Medulla oblongata (tissue), 1 donor: ENCODE results near the gene NSDHL.

Experiments
- DNase-seq: peaks from one replicate; pipeline ENCODE4 v3.0.0-alpha.2; 2015; ENCODE audit errors: extremely low spot score

Gene NSDHL

DNA sequence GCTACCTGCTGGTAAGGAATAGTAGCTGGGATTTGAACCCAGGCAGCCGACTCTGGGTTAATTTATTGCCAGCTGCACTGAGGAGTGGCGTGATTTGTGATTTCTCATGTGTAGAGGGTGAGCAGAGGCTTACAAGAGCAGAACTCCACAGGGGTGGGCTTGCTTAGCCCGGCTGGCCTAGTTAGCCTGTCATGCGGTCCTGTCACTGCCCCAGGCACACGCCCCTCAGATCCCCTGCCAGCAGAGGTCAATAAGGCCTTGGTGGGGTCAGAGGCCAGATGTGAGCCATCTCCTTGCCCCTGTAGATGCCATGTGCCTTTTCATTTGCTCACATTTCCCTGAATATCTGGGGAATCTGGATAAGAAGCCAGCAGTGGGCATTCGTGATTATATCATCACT lies 13.4 kb downstream of the NSDHL start:
- no peak for DNase-seq

DNA sequence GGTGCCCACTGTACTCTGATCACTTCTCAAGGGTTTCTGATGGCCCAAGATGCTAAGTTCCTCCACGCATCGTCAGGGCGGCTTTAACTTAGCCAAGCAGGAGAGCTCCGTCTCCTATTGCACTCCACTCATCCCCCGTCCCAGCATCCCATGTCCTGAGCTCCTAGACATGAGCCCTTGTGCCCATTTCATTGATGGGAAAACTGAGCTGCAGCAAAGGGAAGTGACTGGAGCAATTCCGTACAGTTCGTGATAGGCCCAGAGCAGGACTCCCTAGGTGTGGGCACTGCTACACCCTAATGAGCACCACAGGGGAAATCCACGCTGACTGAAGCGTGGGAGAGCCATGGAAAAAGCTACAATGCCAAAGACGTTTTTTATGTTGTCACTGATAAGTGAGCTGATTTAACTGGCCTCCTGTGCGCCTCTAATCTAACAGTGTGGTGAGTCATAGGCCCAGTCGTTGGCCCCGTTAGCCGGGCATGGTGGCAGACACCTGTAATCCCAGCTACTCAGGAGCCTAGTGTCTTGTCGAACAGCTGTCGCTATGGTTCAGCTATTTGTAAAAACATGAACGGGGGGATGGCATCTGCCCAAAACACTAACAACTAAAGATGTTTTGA lies 14.9 kb downstream of the NSDHL start:
- no peak for DNase-seq

GRCh38 chrX:152847281-152847680 lies 16.4 kb downstream of the NSDHL start:
- no peak for DNase-seq

DNA sequence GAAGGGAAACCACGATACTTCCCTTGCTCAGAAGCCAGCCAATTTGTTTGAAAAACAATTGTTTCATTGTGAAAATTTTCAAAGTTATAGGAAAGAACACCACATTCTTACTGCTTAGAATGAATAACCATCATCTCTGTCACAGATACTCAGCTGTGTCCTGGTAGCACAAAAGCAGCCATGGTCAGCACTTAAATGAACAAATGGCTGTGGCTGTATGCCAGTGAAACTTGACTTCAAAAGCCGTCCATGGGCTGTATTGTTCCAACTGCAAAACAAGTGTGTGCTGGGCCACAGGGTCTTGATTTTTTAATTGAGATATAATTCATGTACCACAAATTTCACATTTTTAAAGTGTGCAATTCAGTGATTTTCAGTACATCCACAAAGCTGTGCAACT lies 19.6 kb downstream of the NSDHL start:
- DNase-seq: peak; percentile 49

- no peak for DNase-seq
Measured at GRCh38 chrX:152853986-152854385, 23.1 kb downstream of the NSDHL start.

DNA sequence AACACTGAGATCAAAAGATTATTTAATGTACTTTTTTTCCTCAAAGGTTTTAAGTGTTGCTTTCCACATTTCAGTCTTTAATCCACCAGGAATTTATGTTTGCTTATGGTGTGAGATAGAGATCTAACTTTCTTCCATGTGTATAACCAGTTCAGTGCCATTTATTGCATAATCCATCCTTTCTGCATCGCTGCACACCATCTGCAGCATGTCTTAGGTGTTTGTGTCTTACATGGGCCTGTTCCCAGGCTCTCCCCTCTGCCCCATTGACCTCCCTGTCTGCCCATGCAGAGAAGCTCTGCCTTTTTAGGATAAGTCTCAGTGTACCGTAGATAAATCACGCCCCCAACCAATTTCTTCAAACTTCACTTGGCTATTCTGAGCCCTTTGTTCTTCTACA lies 30.3 kb downstream of the NSDHL start:
- no peak for DNase-seq

DNA sequence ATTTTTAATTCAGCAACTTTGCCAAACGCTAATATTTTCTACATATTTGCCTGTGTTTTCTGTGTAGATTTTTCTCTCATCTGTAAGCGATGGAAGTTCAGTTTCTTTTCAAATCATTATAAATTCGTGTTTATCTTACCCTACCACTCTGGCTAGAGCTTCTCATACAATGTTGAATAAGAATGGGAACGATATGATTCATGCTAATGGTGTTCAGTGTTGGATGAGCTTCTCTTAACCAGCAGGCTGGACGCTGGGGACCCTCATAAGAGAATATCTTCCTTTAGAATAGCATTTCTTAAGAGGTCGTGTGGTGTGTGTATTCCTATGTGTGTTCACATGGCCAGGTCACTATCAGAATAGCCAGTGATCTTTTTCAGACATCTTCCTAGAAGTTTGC lies 31.0 kb downstream of the NSDHL start:
- DNase-seq: no peak

DNA sequence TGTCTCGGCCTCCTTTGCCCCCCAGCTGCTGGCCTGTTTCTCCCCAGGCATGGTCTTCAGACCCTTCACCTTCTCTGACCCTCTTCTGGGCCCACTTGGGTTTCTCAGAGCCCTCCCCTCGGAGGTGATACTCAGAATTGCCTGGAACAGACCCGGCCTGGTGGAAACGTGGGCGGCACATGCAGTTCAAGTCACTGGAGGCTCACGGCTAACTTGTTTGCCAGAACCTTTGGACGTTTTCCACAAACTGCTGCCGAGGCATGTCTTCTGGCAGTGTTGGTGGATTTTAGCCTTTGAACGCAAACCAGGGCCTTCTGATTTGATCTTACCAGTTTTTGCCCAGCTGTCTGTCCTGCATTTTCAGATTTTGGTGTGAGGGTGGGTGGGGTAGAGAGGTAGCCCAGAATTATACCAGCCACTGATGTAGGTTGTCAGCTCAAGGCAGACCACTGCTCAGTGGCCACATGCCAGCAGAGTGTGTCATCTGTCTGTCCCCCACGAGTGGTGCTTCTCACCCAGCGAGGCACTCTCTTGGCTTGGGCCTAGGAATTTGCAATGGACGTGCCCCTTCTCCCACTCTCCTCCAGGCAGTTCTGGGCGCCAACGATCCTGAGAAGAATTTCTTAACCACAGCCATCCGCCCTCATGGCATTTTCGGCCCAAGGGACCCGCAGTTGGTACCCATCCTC lies 34.5 kb downstream of the NSDHL start:
- no peak for DNase-seq

DNA sequence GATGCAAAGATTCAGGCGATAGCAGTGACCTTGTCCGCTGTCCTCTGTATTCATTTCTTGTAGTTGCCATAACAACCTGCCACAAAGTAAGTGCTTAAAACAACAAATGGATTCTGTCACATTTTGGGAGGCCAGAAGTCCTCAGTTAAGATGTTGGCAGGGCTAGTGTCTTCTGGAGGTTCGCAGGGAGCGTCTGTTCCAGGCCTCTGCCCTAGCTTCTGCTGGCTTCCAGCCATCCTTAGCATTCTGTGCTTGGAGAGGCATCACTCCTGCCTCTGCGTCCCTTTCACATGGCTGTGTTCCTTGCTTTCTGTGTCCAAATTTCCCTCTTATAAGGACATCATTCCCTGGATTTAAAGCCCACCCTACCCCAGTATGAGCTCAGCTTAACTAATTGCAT lies 35.5 kb downstream of the NSDHL start:
- no peak for DNase-seq

DNA sequence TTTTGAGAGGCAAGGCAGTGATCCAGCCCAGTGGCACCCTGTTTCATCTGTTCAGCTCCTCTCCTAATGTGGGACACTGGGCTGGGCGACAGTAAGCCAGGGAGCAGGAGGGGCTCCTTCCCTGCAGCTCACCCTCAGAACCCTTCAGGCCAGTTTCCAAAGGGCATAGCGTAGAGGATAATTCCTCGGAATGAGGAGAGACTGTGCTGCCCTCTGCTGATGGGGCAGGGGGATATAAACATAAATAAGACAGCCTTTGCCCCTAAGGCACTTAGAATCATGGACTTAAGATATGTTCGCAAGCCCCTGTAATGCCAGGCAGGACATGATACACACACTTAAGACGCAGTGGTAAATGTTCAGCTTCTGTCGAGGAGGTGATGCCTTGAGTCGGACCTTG lies 39.1 kb downstream of the NSDHL start:
- DNase-seq: no peak

DNA sequence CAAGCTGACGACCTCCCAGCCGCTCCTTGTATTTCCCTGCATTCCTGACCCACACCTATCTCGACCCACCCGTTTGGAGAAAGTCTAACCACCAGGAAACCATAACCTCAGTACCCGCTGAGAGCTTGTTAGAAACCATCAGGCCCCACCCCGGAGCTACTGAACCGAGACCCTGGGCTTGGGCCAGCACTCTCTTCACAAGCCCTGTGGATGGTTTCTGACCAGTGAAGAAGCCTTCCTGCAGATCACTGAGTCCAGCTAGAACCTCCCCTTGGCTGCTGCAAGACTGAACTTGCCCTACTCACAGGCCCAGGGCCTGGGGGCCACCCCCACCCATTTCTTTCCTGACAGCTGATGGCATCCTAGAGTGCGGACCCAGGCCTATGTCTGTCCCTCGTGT lies 40.4 kb downstream of the NSDHL start:
- DNase-seq: no peak

GRCh38 chrX:152872522-152872921 lies 41.7 kb downstream of the NSDHL start:
- no peak for DNase-seq

DNA sequence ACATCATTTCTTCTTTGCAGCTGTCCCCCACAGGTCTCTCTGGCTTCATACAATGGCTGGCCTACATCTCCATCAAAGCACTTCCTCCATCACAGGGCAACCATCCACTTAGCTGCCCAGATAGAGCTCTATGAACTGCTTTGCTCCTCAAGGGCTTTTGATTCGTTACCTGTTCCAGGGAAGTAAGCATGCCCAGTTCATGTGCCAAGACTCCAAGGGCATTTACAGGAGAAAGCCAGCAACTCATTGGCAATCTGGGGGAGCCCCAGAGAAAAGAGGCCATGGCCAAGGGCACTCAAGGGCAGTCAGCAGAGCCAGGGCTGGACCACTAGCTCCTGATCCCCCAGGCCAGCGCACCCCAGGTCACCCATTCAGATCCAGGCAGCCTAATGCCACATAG lies 42.5 kb downstream of the NSDHL start:
- DNase-seq: no peak

GRCh38 chrX:152876931-152877840 lies 46.3 kb downstream of the NSDHL start:
- DNase-seq: no peak

- peak; percentile 2 for DNase-seq
Measured at GRCh38 chrX:152878976-152879755, 48.3 kb downstream of the NSDHL start.

DNA sequence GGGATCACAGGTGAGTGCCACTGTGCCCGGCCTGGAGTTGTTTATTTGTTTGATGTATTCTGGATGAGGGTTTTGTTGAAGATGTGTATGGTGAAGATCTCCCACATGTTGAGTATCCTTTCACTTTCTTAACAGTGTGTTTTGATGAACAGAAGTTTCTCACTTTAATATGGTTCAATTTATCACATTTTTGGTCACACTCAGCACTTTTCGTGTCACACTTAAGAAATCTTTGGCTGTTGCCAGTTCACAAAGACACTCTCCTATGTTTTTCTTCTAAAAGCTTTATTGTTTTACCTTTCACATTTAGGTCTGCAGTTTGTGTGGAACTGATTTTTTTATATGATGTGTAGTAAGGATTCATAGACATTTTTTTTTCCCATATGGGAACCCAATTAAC lies 50.4 kb downstream of the NSDHL start:
- no peak for DNase-seq

DNA sequence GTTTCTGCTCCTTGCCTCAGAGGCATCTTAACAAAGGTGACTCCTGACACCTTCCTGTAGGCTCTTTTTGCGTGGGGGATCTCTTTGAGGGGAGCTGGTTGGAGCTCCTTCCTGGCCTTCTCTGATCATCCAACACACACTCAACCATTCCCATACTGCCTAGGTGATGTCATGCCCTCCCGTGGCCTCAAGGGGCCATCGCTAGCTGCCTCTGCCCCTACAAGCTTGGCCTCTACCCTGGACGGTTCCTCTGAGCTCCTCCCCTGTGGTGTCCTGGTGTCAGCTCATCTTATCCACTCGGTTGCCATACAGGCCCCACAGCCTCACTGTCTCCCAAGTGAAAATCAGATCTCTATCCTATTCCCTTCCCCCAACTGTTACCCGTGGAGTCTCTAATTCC lies 53.3 kb downstream of the NSDHL start:
- DNase-seq: no peak

DNA sequence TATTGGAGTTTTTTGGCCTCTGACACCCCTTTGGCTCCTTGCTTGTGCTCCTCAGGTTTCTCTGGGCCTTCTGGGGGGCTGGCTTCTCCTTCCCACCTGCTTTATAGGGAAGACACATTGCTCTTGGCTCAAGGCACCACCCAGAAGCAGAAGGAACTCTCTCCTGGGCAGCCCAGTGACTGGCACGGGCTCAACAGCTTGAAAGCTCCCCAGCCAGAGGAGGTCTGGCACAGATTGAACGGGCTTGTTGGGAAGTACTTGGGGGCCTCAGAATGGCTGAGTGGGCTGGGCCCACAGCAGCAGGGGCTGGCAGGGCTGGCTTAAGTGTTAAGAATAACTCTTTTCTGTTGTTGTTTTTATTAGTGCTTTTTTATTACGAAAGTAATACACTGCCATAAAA lies 55.9 kb downstream of the NSDHL start:
- peak; percentile 31 for DNase-seq

GRCh38 chrX:152892499-152892898 lies 61.6 kb downstream of the NSDHL start:
- DNase-seq: no peak

GRCh38 chrX:152892999-152893891 lies 62.4 kb downstream of the NSDHL start:
- DNase-seq: no peak
